Calu3 (cell line): Measurements from ENCODE around the gene STIMATE. TPM values are rescaled to one million over a fixed set of nuclear protein-coding genes. Genes with fewer than 3 reads are reported as not detected.

Source experiments
- BruUV-seq: library from RNA; stranded (reverse); fragments of 400-500 nt; replicated peaks from 2 replicates; lab custom pipeline; 2021; lab: Mats Ljungman, UMichigan
- CTCF ChIA-PET: fragments of 300-600 bp; sonication (Branson Sonifier 250); formaldehyde crosslinking; loops from one replicate; lab custom pipeline; 2022; ENCODE audit warnings: antibody characterized with exemption; lab: Charles Lee
- DNase-seq: peaks from one replicate; pipeline ENCODE4 v3.0.0; 2022
- H3K27ac Mint-ChIP-seq: one replicate; pipeline ENCODE4 v1.8.0; 2022; ENCODE audit warnings: mixed read lengths; ENCODE audit not compliant: unreplicated experiment
- H3K27me3 Mint-ChIP-seq: one replicate; pipeline ENCODE4 v1.8.0; 2022; ENCODE audit warnings: mixed read lengths; ENCODE audit not compliant: unreplicated experiment
- H3K36me3 Mint-ChIP-seq: one replicate; pipeline ENCODE4 v1.8.0; 2022; ENCODE audit warnings: mild to moderate bottlenecking, moderate library complexity, mixed read lengths; ENCODE audit not compliant: insufficient read depth, unreplicated experiment
- H3K4me1 Mint-ChIP-seq: one replicate; pipeline ENCODE4 v1.8.0; 2022; ENCODE audit warnings: mild to moderate bottlenecking, low read depth, mixed read lengths; ENCODE audit not compliant: unreplicated experiment
- H3K4me3 Mint-ChIP-seq: one replicate; pipeline ENCODE4 v1.8.0; 2022; ENCODE audit warnings: mild to moderate bottlenecking, low read depth, moderate library complexity, mixed read lengths; ENCODE audit not compliant: unreplicated experiment
- H3K9me3 Mint-ChIP-seq: one replicate; pipeline ENCODE4 v1.8.0; 2022; ENCODE audit warnings: low read depth, mixed read lengths; ENCODE audit not compliant: unreplicated experiment
- CTCF ChIP-seq: fragments of 200-600 bp; IDR thresholded peaks from one replicate; pipeline ENCODE4 v1.8.0; 2022; ENCODE audit warnings: antibody characterized with exemption; ENCODE audit not compliant: unreplicated experiment
- intact Hi-C: fragments of 100-400 bp; cut with micrococcal nuclease; formaldehyde crosslinking; loops from one replicate; pipeline ENCODE4 v1.10.0; 2022; ENCODE audit not compliant: unreplicated experiment
- total RNA-seq: library from RNA; stranded (reverse); gene quantifications from 2 replicates; pipeline ENCODE4 v1.2.3, GENCODE V29; 2022

Gene STIMATE
- total RNA-seq, 1 experiment from 2014 or later = 11.7 TPM

DNA sequence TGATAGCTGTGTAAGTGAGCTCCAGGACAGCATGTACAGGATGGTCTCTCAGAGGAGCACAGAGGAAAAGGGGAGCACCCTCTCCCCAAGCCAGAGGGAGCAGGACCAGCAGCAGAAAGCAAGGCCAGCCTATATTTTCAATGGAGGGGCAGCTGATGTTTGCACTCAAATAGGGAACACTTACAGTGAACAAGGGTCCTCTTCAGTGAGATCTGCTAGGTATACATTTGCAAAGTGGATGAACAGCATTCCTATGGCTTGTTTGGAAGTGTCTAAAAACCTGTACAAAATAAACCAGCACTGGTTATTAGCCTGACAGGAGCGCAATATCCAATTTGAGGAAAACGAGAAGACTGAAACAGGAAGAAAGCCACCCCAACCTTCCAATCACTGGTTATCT, 44.9 kb downstream of the STIMATE start:
- no peaks in the 10 kb centered on the region for H3K9me3 Mint-ChIP-seq
- no peak for TF ChIP-seq CTCF
- CTCF ChIA-PET = no interaction called here
- no peak for DNase-seq
- H3K27ac Mint-ChIP-seq = no peak overlapping the region
- H3K27me3 Mint-ChIP-seq = no peaks in the 10 kb centered on the region
- H3K4me1 Mint-ChIP-seq = no peaks in the 10 kb centered on the region
- H3K4me3 Mint-ChIP-seq = no peak overlapping the region
- H3K36me3 Mint-ChIP-seq = no peaks in the 10 kb centered on the region
- no TSS peak for BruUV-seq
- intact Hi-C loops = no loop called here

GRCh38 chr3:52851348-52851747, 46.0 kb downstream of the STIMATE start:
- no peaks in the 10 kb centered on the region for H3K9me3 Mint-ChIP-seq
- BruUV-seq = no TSS peak
- H3K4me3 Mint-ChIP-seq = no peak overlapping the region
- DNase-seq = peak; percentile 42
- TF ChIP-seq CTCF = peak; percentile 59
- H3K27ac Mint-ChIP-seq = no peak overlapping the region
- intact Hi-C loops = loop anchor here (1.0 kb wide), 1 partner anchor 221 kb away; no protein-coding TSS in a partner anchor
- CTCF ChIA-PET = no interaction called here
- no peaks in the 10 kb centered on the region for H3K36me3 Mint-ChIP-seq
- H3K4me1 Mint-ChIP-seq = no peaks in the 10 kb centered on the region
- no peaks in the 10 kb centered on the region for H3K27me3 Mint-ChIP-seq

- Mint-ChIP-seq H3K9me3 (no peaks in the 10 kb centered on the region), H3K4me1 (no peaks in the 10 kb centered on the region), H3K27ac (no peak overlapping the region), H3K4me3 (no peak overlapping the region), H3K36me3 (no peaks in the 10 kb centered on the region), H3K27me3 (no peaks in the 10 kb centered on the region)
- no peak for TF ChIP-seq CTCF
- intact Hi-C loops = no loop called here
- CTCF ChIA-PET = no interaction called here
- no peak for DNase-seq
- no TSS peak for BruUV-seq
Measured at GRCh38 chr3:52849656-52850055, 47.7 kb downstream of the STIMATE start.

GRCh38 chr3:52848617-52849016, 48.7 kb downstream of the STIMATE start:
- H3K36me3 Mint-ChIP-seq = no peaks in the 10 kb centered on the region
- CTCF ChIA-PET = no interaction called here
- TF ChIP-seq CTCF = no peak
- no peaks in the 10 kb centered on the region for H3K4me1 Mint-ChIP-seq
- H3K27me3 Mint-ChIP-seq = no peaks in the 10 kb centered on the region
- intact Hi-C loops = no loop called here
- H3K4me3 Mint-ChIP-seq = no peak overlapping the region
- no TSS peak for BruUV-seq
- DNase-seq = no peak
- H3K27ac Mint-ChIP-seq = no peak overlapping the region
- no peaks in the 10 kb centered on the region for H3K9me3 Mint-ChIP-seq

GRCh38 chr3:52847726-52848125, 49.6 kb downstream of the STIMATE start:
- intact Hi-C loops = no loop called here
- no peak overlapping the region for H3K4me3 Mint-ChIP-seq
- no peaks in the 10 kb centered on the region for H3K36me3 Mint-ChIP-seq
- no peaks in the 10 kb centered on the region for H3K4me1 Mint-ChIP-seq
- no peak overlapping the region for H3K27ac Mint-ChIP-seq
- no peak for DNase-seq
- BruUV-seq = no TSS peak
- no peaks in the 10 kb centered on the region for H3K9me3 Mint-ChIP-seq
- no peak for TF ChIP-seq CTCF
- no peaks in the 10 kb centered on the region for H3K27me3 Mint-ChIP-seq
- CTCF ChIA-PET = no interaction called here
